Stimulated activated CD8-positive, alpha-beta memory T cell treated with anti-CD3 and anti-CD28 coated beads, Interleukin-4, amount 100 ng/mL, for 24 hours (primary cell): Measurements from ENCODE around the gene SLC6A5.

Experiments used
- DNase-seq: peaks from one replicate; pipeline ENCODE4 v3.0.0-alpha.2; 2020; ENCODE audit warnings: low read depth

The SLC6A5 gene

GRCh38 chr11:20621679-20622078, 22.3 kb downstream of the SLC6A5 start:
- no peak for DNase-seq

GRCh38 chr11:20623252-20623651, 23.8 kb downstream of the SLC6A5 start:
- DNase-seq, result no peak

DNA sequence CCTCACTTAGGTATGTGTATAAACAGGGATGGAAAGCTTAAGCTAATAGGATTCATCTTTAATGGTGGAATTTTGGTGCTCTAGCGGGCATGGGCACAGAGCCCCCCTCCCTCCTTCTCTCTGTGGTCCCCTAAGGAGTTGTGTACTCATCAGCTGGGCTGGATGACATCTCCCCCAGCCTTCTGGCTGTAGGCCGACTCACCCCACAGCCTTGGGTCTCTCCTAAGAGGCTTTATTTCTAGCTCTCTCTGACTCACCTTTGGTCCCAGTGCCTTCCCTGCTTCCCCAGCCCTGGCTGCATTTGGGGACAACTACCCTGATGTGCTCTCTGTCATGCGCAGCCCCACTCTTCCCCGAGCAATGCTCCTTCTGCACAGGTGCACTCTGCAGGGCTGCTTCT, 26.9 kb downstream of the SLC6A5 start:
- no peak for DNase-seq

DNA sequence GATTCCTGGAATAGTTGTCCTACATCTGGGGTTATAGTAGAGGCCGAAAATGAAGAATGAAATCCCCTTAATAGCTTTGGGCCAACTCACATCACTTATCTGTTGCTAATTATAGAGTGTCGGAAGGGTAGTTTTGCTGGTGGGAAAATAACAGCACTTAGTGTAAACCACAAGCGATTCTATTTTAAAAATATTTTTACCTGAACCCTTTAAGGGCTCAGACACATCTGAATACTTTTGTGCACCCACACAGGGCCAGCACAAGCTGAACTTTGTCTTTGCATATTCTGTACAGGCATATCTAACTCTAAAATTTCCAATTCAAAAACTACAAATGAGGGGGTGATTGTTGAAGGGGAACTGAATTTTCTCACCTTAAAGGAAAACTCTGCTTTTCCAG, 27.6 kb downstream of the SLC6A5 start:
- no peak for DNase-seq

- DNase-seq, result no peak
These were observed 28.3 kb downstream of the SLC6A5 start for GRCh38 chr11:20627701-20628100.

DNA sequence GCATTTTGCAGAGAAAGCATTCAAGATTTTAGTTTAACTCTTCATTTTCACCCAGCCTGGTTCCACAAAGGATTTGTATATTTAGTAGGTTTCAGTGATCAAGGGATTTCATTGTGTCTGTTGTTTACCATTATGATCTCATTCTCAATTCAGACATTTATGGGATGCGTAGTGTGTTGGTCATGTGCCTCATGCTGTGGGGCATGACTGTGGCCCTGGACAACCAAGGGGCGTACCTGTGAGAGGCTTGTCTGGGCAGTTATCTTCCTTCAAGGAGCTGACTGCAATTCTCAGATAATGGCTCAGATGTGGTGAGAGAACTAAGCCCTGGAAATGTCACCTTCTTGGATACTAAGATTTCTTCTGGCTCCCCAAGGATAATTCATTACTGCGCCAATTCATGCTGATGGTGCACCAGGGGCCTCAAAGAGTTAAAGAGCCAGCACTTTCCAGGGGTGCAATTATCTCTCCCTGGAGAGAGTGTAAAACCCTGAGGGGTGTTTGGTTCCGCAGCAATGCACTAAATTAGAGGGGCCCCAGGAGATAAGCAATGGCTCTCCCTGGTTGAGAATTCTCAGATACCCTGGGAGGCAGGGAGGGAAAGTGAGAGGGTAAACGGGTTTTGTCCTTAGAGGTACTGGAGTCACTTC, 32.2 kb downstream of the SLC6A5 start:
- DNase-seq, result no peak

DNA sequence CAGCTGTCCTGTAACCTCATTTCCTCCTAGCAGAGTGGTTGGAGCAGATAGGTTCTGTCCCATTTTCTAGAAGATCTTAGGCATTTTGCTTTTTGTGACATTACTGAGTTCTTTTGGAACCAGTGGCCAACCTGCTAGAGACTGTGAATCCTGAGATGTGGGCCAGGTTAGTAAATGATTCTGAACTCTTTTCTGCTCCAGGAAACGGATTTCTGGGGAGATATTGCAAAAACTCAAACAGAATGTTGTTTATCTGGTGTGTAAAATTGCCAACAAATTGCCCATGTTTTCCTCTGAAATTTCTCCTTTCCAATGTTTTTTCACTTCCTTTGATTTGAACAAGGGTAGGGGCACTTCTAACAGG, 32.7 kb downstream of the SLC6A5 start:
- no peak for DNase-seq

DNA sequence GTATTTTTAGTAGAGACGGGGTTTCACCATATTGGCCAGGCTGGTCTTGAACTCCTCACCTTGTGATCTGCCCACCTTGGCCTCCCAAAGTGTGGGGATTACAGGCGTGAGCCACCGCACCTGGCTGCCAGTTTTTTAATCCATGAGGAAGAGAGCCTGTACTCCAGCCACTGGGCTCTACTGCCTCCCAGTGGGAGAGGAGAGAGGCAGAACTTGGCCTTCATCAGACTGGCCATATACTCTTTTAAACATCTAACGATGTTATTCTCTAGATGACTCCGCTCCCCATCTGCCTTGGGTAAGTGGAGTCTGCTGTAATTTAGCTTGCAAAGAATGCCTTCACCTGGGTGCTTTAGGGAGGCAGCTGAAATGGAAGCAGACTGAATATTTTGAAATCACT, 34.6 kb downstream of the SLC6A5 start:
- no peak for DNase-seq

DNA sequence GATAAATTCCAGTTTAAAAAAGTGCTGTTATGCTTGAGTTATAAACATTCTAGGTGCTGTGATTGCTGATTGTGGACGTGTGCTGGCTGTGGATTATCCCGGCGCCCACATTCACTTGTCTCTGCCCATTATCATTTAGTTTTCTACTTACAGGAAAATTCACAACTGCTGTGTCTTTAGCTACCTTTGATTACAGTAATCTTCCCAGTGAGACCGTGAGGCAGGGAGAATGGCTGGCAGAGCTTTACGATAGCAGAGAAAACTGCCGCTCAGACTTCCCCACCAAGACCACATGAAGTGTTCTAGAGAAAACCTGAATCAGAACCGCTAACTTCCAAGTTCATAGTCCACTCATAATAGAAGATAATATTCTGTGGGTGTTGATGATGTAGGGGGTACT, 35.4 kb downstream of the SLC6A5 start:
- DNase-seq, result no peak

DNA sequence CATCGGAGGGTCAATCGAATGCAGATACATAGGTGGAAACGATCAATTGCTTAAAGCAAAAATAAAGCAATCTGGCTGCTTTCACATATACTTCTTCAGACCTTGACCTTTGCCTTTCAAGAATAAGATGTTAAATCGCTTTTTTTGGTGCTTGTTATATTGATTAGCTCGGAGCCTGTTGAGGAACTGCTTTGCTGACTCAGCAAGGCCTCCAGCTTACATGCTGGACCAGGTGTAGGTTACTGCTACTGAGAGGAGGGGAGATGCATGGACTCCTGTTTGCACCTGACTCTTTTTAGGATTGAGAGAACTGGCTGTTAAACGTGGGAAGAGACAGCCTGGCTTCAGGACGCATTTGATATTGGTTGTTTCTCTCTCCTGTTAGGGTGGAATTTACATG, 38.7 kb downstream of the SLC6A5 start:
- DNase-seq, result no peak

DNA sequence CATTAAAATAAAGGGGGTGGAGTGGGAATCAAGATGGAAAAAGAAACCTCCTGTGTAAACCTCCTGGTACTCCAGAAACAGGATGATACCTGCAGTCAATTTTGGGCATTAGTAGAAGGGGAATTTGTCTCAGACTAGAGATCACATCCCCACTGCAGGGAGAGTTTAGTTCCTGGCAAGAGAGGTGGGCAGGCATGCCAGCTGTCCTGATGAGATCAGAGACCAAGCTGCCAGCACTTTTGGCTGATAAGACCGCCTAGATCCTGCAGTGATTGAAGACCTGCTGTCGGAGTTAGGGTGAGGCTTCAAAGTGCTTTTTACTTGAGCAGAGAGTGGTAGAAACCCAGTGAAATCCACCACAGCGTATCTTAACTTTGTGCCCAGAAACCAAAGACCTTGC, 40.3 kb downstream of the SLC6A5 start:
- DNase-seq, result no peak

DNA sequence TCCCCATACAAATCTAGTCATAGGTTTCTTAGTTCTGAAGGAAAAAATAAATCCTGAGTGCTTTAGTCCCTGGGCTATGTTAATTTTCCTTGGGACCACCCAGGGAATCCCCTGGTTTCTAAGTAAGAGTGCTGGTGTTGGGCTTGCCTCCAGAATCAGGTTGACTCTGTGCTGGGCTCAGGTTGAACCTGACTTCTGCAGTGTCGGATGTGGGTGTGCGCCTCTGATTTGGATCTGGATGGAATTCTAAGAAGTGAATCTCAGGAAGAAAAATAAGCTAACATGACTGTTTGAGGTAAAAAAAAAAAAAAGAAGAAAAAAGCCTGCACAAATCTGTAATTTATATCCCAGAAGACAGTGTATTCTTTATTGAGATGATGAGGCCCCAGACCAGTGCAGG, 41.0 kb downstream of the SLC6A5 start:
- no peak for DNase-seq

- DNase-seq, result no peak
These were observed 45.0 kb downstream of the SLC6A5 start for GRCh38 chr11:20644360-20644759.

DNA sequence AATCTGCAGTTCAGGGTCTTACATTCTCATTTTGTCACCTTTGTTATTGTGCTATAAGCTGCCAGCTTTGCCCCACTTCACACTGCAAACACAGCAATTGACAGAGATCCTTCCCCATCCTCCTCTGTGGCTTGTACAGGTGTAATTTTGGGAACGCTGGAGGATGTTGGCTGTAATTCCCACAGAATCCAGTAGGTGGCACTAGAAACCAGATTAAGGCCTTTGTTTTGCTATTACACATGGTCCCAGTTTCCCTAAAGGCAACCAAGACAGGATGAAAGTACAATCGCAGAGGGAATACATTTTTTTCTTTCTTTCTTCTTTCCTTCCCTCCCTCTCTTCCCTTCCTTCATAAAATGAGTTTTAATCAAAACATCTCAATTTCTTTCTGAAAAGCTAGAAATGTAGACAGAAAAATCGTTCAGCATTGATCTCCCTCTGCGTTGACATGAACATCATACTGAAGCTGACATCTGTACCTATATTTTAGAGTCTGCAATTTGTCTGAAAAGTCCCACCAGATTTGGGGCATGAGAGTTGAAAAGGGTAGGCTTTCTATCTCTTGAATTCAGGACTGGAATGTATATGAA, 48.7 kb downstream of the SLC6A5 start:
- DNase-seq, result no peak

GRCh38 chr11:20652150-20652806, 52.9 kb downstream of the SLC6A5 start:
- DNase-seq, result no peak

DNA sequence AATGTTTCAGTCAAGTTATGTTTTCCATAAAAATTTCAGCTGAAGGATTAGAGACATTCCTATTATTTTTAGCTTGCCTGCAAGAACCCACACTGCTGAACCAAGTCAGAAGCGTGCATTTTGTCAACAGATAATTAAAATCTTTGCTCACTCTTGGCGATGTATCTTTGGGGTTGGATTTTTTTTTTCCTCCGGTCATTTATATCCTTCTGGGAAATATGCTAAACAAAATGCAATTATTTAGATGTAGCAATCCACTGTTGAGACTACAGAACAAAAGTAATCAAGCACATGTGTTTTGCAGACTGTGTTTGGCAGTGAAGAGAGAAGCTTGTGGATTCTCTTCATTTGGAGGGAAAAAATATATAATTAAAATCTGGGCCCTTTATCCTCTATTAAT, 54.6 kb downstream of the SLC6A5 start:
- DNase-seq, result no peak

DNA sequence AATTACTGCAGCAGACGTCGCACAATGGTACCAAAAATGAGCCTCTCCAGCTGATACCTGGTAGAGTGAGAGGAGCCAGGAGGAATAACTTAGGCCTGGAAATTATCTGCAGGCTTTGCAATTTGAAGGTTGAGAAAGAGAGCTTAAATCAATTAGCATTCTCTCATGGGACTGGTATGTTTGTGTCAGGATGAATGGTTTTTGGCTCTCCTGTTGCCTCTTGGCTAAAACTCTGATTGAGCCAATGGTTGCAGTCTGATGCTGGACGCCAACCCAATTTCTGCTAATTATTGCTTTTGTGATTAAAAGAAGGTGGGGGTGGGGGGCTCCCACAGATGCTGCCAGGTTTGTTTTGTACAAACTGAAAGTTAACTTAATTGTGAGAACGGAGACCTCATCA, 57.5 kb downstream of the SLC6A5 start:
- no peak for DNase-seq

DNA sequence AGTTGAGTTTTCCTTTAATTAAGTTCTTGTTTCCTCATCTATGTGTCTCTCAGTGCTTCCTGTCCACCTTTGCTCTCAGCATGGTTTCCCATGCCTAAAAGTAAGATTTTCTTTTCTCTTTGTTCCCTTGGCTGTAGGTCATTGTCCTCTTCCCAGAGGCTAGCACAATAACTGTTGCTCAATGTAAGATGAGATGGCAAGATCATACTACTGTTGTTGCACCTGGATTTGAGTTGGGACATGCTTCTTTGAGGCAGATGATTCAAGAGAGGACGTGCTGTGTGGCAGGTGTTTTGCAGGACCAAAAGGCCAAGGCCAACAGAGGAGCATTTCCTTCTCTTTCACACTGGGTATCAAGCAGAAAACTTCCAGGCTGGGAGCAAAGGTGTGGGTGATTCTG, 58.7 kb downstream of the SLC6A5 start:
- DNase-seq, result no peak

GRCh38 chr11:20661445-20661844, 62.0 kb downstream of the SLC6A5 start:
- DNase-seq, result no peak

DNA sequence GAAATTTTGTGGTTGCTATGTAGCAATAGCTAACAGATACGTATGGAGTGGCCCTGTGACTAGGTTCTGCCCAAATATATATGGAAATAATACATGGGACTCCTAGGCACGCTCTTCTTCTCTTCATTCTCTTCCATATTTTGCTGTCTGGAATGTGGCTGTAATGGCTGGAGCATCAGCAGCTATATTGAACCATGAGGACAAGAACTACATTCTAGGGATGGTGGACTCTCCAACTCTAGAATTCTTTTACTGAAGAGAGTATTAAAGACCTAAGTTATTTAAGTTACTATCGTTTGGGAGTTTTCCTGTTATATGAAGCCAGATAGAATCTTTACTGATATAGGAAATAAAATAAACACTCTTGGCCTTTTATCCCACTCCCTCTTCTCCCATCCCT, 62.4 kb downstream of the SLC6A5 start:
- DNase-seq, result no peak

GRCh38 chr11:20668131-20668809, 68.9 kb downstream of the SLC6A5 start:
- DNase-seq, result no peak

DNA sequence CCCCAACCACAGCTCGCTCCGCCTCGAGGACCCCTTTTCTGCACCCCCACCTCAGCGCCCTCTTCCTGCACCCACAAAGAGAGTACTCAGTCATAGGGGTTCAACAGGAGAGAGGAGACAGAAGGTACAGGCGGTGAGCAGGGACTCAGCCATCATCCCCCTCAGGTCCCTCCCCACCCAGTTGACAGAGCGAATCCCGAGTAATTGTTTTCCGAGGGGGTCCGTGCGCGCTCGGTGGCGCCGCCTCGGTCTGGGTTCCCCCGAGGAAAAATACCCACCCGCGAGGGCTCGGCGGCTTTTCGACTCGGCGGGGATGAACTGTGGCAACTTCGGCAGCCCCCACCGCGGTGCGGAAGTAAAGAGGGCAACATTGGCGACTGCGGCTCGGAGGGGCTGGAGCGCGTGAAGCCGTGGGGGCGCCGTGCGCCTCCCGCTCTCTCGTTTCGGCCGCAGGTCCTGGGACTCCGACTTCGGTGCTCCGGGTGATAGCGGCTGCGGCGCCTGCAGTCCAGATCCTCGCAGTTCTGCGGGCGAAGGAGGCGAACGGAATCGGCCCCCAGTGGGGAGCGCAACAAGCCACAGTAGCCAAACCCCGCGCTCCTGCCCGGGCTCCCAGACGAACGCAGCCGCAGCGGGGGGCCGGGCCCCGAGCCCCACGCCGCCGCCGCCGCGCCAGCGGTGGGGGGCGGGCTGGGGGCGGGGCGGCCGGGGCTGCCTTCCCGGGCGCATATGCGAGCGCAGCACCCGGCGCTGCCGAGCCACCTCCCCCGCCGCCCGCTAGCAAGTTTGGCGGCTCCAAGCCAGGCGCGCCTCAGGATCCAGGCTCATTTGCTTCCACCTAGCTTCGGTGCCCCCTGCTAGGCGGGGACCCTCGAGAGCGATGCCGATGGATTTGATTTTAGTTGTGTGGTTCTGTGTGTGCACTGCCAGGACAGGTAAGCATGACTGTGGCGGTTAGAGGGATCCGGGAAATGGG, 69.7 kb downstream of the SLC6A5 start, which contains the start of gene NELL1:
Gene NELL1, plus strand, starts transcription at position 743 of the 976 bp plus-strand sequence.
- DNase-seq, result no peak
